Lower lobe of right lung (tissue), 2 donors: ENCODE measurements around the gene CTNNB1. TPM values are rescaled to one million over a fixed set of nuclear protein-coding genes. Genes with fewer than 3 reads are reported as not detected.
"Not testable (repeated sequence)": the region's sequence is repeated elsewhere in the genome, so short reads cannot be mapped to it uniquely, and the experiment has no call there.

Experiments used
- ATAC-seq, 2 donors: fragments of 200-7000 bp; cut with Tn5 transposase; one replicate each; pipeline ENCODE4 v1.9.1; 2020 to 2022; ENCODE audit warnings: mild to moderate bottlenecking in 2 of 2, moderate library complexity in 2 of 2
- DNase-seq: peaks from one replicate; pipeline ENCODE4 v3.0.0-alpha.2; 2020
- H3K27ac ChIP-seq: fragments of 200-600 bp; one replicate; pipeline ENCODE4 v1.8.0; 2022
- H3K27me3 ChIP-seq: fragments of 200-600 bp; one replicate; pipeline ENCODE4 v1.8.0; 2022; ENCODE audit warnings: low read depth
- H3K36me3 ChIP-seq: fragments of 200-600 bp; one replicate; pipeline ENCODE4 v1.8.0; 2022; ENCODE audit warnings: mild to moderate bottlenecking
- H3K4me1 ChIP-seq: fragments of 200-600 bp; one replicate; pipeline ENCODE4 v1.8.0; 2022
- H3K4me3 ChIP-seq: fragments of 200-600 bp; one replicate; pipeline ENCODE4 v1.8.0; 2022; ENCODE audit warnings: mild to moderate bottlenecking
- H3K9me3 ChIP-seq: fragments of 200-600 bp; one replicate; pipeline ENCODE4 v1.8.0; 2022
- CTCF ChIP-seq: fragments of 200-600 bp; IDR thresholded peaks from one replicate; pipeline ENCODE4 v1.8.0; 2022; ENCODE audit warnings: antibody characterized with exemption, mild to moderate bottlenecking
- intact Hi-C: fragments of 100-400 bp; cut with DNase I; formaldehyde crosslinking; loops from one replicate; pipeline ENCODE4 v1.11.0; 2022
- total RNA-seq: library from RNA; stranded (reverse); fragmentation: NEBNext Ultra II Directional; extraction: Animal tissue kit (Norgen Biotek cat#: 25700); gene quantifications from one replicate; pipeline ENCODE4 v1.2.1, GENCODE V29; 2021
- donor health status: DM: no; HTN: yes; CAD: no; lungs with severe emphysema.

The CTNNB1 gene
- total RNA-seq, 1 donor from 2014 or later = 332 TPM

- H3K4me1 ChIP-seq = no peaks in the 10 kb centered on the region
- H3K27me3 ChIP-seq = no peaks in the 10 kb centered on the region
- H3K4me3 ChIP-seq = no peak overlapping the region
- TF ChIP-seq CTCF = no peak
- H3K36me3 ChIP-seq = no peaks in the 10 kb centered on the region
- no peak overlapping the region for H3K27ac ChIP-seq
- no peaks in the 10 kb centered on the region for H3K9me3 ChIP-seq
- intact Hi-C loops = no loop called here
- ATAC-seq (no peak), DNase-seq (no peak)
These were observed 68.8 kb downstream of the CTNNB1 start for GRCh38 chr3:41267975-41268640.

- Histone ChIP-seq H3K4me3 (no peak overlapping the region), H3K9me3 (no peaks in the 10 kb centered on the region), H3K27ac (no peak overlapping the region), H3K4me1 (no peaks in the 10 kb centered on the region), H3K27me3 (no peaks in the 10 kb centered on the region), H3K36me3 (no peaks in the 10 kb centered on the region)
- no peak for TF ChIP-seq CTCF
- intact Hi-C loops = no loop called here
- DNase-seq (no peak), ATAC-seq (no peak)
These were observed 73.4 kb downstream of the CTNNB1 start for GRCh38 chr3:41272667-41273066.

- Histone ChIP-seq H3K27ac (no peak overlapping the region), H3K36me3 (no peaks in the 10 kb centered on the region), H3K9me3 (no peaks in the 10 kb centered on the region), H3K4me3 (no peak overlapping the region), H3K4me1 (no peaks in the 10 kb centered on the region), H3K27me3 (no peaks in the 10 kb centered on the region)
- intact Hi-C loops = no loop called here
- DNase-seq = no peak
- TF ChIP-seq CTCF = no peak
- ATAC-seq = no peak
These were observed 75.8 kb downstream of the CTNNB1 start for GRCh38 chr3:41274944-41275668.

- no peak overlapping the region for H3K4me3 ChIP-seq
- TF ChIP-seq CTCF = no peak
- H3K27me3 ChIP-seq = no peaks in the 10 kb centered on the region
- no peak for ATAC-seq
- no peak for DNase-seq
- H3K9me3 ChIP-seq = no peaks in the 10 kb centered on the region
- H3K27ac ChIP-seq = no peak overlapping the region
- intact Hi-C loops = no loop called here
- H3K36me3 ChIP-seq = no peaks in the 10 kb centered on the region
- H3K4me1 ChIP-seq = no peaks in the 10 kb centered on the region
These were observed 76.9 kb downstream of the CTNNB1 start for GRCh38 chr3:41276191-41276590.

GRCh38 chr3:41277790-41278465 is 78.6 kb downstream of the CTNNB1 start:
- Histone ChIP-seq H3K4me3 (no peak overlapping the region), H3K27ac (no peak overlapping the region), H3K4me1 (no peaks in the 10 kb centered on the region), H3K36me3 (no peaks in the 10 kb centered on the region), H3K9me3 (no peaks in the 10 kb centered on the region), H3K27me3 (no peaks in the 10 kb centered on the region)
- intact Hi-C loops = no loop called here
- no peak for ATAC-seq
- no peak for TF ChIP-seq CTCF
- no peak for DNase-seq

- H3K27ac ChIP-seq, H3K9me3 ChIP-seq, H3K4me3 ChIP-seq, H3K4me1 ChIP-seq, ATAC-seq, H3K27me3 ChIP-seq, intact Hi-C loops, DNase-seq, H3K36me3 ChIP-seq: not testable (repeated sequence)
These were observed 85.6 kb downstream of the CTNNB1 start for GRCh38 chr3:41284934-41285333.
